GM23338 (cell line): ENCODE data around the gene MYO1E.

ENCODE experiments used
- CTCF ChIP-seq, 2 experiments: fragments of 200-600 bp in 1 of 2; sonication (generic) in 1 of 2; conservative IDR thresholded peaks; 2 replicates each; pipeline versions ENCODE4 v1.5.1 to v1.6.1; 2016 to 2017; ENCODE audit warnings: antibody characterized with exemption in 2 of 2, low read depth in 2 of 2, mild to moderate bottlenecking in 2 of 2, moderate library complexity in 1 of 2
- EZH2phosphoT487 ChIP-seq: fragments of 200-600 bp; sonication (generic); IDR thresholded peaks from one replicate; pipeline ENCODE4 v1.8.1; 2018; ENCODE audit warnings: antibody characterized with exemption; ENCODE audit not compliant: unreplicated experiment

GRCh38 chr15:59317211-59317610, 55.5 kb downstream of the MYO1E start:
- TF ChIP-seq EZH2phosphoT487 (no peak), CTCF (conservative IDR thresholded peaks at IDR 0.05; ENCODE audit: low read depth in 2 of 2) (no peak)
